Stimulated activated CD8-positive, alpha-beta memory T cell treated with anti-CD3 and anti-CD28 coated beads, Interleukin-4, amount 100 ng/mL, for 24 hours (primary cell): ENCODE results near the gene PHLDA3.
A peak's percentile ranks its signal among the peaks of the same experiment; 100 is the strongest.
"Not testable (repeated sequence)": the region's sequence is repeated elsewhere in the genome, so short reads cannot be mapped to it uniquely, and the experiment has no call there.

Experiments used
- DNase-seq: peaks from one replicate; pipeline ENCODE4 v3.0.0-alpha.2; 2020; ENCODE audit warnings: low read depth

The PHLDA3 gene

DNA sequence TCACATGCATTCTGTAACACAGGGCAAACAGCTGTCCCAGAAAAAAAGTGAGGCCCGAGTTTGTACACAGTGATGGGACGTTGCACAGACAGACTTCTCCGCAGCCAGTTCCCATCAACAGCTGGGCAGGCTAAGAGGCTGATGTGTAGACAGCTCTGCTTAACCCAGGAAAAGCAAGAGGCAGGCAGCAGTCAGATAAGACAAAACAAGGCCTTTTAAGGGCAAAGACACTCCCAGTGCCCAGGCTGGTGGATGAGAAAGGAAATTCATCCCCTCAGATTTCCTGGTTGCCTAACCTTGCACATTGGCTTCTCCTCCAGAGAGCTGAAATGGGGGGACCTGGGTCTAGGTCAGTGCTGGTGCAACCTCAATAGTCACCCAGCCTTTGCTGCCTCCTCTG lies 17.2 kb upstream of the PHLDA3 start:
- DNase-seq = no peak

DNA sequence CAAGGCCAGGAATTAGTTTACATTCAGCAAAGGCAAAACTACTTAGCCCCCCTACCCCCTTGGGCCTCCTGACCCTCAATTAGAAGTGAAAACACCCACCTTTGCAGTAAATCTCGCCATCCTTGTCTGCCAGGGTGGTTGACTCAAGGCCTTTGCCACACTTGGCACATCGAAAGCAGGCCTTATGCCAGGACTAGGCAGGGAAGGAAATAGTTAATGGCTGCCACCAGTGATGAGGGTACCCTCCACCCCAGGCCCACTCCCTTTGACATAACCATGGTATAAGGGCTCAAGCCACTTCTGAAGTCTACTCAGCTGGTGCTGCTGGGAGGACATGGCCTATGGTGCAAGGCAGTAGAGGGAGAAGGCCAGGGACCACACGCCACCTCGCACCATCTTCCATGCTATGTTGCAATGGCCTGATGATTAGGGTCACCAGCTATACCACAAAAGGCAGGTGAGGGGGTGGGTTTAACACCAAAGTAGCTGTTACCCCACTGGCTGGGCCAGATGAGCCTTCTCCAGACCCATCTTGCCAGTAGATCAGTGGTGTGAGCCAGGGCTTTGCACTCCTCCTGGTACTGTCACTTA lies 16.3 kb upstream of the PHLDA3 start:
- DNase-seq = no peak

DNA sequence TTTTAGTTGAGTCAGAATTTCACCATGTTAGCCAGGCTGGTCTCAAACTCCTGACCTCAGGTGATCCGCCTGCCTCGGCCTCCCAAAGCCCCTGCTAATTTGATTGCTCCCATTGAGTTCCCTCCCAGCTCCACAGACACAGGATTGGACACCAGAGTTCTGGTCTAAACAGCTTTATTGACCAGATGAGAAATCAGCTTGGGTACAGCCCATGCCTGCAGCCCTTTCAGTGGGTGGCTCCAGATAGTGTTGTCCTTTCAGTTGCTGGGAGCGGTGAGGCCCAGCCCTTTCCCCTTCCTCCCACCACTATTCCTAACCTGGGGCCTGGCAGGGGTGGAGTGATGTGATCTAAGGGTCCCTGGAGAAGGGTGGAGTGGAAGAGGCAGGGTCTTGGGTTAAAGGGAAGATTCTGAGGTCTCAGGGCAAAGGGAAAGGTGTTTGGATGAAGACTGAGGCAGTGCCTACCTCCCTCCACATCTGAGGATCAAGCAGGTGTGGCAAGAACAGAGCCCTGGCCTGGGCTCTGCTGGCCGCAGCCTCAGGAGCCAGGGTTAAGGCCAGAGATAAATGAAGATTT lies 14.5 kb upstream of the PHLDA3 start:
- DNase-seq = no peak

DNA sequence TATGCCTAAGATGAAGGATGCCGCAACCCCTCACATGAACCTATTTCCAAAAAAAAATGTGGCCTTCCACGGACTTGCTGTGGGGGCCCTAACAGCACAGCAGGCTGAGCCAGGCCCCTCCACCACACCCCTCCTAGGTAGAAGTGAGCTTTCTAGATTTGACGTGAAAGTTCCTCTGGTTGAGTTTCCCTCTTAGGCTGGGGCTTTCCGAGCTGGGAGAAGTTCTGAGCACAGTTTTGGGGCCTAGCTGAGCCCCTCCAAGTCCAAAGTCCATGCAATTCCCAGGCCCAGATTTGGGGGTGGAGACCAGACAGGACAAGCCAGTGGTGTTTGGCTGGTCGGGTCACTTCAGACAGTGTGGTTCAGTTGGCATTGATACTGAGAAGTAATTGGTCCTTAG lies 13.8 kb upstream of the PHLDA3 start:
- DNase-seq = no peak

DNA sequence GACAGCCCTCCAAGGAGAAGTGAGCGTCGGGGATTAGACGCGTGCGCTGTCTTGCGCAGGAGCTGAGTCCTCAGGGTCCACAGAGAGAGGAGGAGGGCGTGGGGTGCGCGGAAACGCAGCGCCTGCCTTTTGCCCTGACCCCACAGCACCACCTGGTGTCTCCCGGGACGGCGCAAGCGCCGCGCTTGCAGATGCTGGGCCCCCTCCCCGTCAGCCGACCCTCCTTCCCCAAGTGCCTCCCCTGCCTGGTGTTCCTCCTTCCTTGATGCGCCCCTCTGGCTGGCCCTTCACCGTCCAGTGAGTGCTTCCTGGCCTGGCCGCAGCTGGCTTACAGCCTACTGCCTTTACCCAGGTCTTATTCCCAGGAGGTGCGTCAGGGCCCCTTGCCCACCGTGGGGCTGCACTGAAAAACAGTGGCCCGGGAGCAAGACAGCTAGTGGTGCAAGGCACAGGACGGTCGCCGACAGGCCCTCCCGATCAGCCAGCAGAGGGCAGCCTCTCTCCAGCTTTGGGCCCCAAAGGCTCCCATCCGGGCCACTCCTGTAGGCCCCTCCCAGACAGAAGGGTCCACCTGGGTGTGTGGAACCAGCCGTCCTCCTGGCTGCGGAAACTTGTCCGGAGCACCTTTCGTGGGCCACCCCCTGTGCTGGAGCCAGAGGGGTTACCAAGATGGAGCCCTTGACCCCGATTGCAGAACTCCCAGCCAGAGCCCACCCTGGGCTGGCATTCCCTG lies 12.9 kb upstream of the PHLDA3 start:
- DNase-seq = peak; percentile 68

DNA sequence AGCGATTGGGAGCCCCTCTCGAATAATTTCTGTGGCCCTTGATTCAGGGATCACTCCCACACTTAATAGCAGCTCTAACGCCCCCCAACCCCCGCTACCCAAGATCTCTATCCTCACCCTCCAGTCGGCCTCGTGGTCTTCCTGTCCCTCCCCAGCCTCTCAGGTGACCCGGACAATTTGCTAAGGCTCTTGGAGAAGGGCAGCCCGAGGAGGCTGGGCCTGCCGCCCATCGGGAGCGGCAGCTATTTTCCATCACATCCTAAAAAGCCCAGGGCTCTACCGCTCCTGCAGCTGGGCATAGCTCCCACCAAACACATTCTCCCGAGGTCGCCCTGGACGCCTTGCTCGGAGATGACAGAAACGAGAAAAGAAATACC lies 12.0 kb upstream of the PHLDA3 start:
- DNase-seq = no peak

DNA sequence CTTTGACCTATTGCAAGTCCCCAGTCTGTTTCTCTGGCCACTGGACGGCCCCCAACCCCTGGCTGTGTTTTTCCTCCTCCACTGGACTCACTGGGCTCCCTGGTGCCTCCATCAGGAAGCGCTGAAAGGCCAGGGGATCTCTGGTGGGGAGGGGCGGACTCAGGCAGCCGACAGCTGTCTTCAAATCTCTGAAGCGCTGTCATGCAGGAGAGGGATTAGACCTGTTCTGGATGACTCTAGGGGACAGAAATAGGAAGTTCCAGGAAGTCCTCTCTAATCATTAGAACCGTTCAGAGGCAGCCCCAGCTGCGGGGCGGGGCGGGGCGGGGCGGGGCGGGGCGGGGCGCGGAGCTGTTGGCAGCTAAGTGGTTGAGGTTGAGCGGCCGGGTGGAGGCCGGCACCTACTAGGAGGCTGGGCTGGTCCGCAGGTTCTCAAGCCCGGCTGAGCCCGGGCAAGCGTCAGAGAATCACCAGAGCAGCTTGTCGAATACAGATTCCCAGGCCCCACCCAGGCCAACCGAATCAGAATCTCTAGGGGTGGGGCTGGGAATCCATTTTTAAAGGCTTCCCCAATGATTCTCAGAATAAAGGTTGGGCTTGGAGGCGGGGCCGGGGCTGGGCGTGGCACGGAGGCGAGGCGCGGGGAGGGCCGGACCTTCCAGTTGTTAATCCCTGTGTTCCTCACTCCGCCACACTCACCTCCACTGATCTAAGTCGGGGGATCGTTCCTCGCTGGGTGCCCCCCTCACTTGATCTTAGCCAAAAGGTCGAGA lies 11.4 kb upstream of the PHLDA3 start:
- peak; percentile 33 for DNase-seq

DNA sequence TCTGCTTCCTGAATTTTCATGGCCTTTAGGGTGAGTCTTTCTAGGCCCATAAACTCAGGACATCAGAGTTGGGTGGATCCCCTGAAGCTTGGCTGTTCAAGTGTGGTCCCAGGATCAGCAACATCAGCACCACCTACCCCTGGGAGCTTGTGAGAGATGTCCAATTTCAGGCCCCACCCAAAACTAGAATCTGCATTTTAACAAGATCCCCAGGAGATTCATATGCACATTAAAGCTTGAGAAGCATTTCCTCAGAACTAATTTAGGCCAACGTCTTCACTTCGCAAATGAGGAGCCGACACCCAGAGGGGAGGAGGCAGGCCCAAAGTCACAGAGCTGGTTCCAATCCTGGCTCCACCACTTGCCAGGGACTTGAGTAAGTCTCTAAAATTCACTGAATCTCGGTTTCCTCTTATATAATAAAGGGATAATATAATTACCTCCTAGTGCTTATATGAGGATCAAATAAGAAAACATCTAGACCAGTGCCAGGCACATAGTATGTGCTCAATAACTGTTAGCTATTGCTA lies 10.3 kb upstream of the PHLDA3 start:
- no peak for DNase-seq

DNA sequence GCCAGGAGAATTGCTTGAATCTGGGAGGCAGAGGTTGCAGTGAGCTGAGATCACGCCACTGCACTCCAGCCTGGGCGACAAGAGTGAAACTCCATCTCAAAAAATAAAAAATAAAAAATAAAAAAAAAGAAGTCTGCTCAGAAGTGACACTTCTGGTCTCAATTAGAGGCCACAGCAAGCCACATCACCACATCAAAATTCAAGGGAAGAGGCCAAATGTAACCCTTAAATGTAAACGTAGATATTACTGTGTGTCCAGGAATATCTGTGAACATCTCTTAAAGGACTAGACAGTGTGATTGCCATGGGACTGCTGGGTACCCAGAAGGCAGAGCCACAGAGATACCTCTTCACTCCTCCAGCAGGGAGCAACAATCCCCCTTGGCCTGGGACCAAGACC lies 9.7 kb upstream of the PHLDA3 start:
- DNase-seq = not testable (repeated sequence)

DNA sequence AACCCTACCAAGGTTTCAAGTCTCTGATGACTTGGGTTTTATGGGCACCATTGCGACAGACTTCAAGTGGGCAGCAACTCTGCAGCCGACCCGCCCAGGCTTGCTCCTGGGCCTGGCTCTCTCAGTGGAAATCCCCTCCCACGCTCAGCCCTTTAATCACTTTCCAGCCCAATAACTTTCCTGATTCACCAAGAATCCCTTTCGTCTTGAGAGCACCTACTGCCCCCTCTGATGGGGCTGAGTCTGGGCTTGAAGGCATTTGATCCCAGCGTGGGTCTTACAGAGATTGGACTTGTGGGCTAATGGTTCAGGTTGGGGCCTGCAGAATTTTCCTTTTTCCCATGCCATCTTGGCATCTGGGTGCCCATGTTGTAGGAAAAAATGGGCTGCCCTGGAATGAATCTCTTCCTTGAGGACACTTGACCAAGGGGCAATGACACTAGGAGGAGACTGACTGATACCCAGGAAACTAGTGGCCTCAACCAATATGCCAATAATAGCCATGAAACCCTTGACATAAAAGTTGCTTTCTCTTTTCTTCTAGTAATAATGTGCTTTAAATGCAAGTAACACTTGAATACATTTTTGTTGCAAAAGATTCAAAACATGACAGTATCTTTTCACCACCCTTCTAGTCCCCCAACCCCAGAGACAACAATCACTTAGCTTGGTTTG lies 7.8 kb upstream of the PHLDA3 start:
- DNase-seq = no peak

DNA sequence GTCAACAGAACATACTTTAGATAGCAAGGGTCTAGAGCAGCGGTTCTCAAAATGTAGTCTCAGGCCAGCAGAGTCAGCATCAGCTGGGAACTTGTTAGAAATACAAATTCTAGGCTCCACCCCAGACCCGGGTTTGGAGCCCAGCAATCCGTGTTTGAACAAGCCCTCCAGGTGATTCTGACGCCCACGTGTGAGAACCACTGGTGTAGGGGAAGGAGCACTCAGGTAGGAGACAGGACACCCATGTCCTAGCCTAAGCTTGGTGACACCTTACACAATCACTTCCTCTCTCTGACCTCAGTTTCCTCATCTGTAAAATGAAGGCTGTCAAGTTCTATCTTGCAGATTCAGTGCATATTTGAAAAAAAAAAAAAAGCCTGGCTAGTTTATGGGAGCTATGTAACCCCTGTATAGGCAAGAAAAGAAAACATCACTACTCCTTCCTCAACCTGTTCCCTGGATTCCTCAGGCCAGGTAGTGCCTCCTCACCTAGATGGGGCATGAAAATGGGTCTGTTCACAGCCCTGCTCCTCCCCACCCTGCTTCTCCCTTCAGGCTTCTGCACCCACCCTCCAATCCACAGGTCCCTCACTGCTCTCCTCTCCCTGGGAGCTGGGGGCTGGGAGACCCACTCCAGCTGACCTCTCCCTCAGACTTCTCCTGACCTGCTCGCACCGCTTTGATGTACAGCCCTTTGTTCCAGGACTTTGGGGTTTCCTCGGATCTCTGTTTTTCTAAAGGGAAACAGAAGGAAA lies 7.1 kb upstream of the PHLDA3 start:
- DNase-seq = no peak

DNA sequence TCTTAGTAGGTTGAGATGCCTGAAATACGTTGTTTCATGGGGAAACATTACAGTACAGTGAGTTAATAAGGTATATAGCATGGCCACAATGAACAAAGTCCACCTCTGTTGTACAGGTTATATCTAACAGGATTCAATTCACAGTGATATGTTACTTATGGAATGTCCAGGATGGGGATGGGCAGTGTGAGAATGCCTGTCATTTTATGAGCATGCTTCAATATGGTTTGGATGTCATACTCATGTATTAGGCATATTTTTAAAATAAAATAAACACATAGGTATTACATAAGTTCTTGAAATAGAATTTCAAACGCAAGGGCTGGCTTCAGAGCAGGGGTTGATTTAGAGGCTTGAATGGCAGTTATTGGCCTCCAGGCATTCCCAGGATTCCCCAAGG lies 6.1 kb upstream of the PHLDA3 start:
- DNase-seq = no peak

DNA sequence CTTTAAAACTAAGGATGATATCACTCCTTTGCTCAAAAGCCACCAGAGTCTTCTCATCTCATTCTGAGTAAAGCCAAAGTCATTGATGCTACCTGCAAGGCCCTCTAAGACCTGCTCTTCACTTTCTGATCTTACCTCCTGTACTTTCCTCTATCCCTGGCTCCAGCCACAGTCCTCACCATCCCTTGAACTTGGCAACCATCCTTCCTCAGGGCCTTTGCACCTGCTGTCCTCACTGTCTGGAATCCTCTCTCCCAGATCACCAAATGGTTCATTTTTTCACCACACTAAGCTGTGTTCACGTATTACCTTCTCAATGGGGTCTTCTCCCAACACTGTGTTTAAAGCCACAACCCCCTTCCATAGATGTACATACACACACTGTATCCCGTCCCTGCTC lies 4.3 kb upstream of the PHLDA3 start:
- DNase-seq = no peak

DNA sequence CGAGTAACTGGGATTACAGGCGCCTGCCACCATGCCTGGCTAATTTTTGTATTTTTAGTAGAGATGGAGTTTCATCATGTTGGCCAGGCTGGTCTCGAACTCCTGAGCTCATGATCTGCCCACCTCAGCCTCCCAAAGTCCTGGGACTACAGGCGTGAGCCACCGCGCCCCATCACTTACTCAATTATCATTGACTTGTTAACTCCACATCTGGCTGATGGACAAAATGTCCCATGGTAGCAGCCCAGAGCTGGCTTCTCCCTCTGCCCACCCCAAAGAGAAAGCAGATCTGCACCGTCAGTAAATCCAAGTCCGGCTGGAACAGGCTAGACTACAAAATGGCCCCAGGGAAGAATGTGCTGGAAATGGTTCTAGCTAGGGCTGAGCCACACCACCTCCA lies 3.3 kb upstream of the PHLDA3 start:
- DNase-seq = not testable (repeated sequence)

DNA sequence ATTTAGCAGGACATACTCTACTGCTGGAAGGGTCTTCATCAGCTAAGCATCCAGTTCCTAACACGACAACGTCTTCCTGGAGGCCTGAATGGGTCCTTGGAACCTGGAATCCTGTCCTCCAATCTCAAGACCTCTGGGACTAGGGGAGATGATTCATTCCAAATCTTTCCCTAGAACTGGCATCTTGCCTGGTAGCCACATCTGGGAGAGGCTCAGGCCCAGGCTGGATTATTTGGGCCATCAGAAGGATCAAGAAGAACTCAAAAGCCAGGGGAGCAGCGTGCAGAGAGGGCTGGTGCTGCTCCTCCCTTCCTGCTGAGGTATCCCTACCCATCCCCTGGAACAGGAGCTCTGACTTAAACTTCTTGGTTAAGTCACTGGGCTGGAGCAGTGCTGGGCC lies 2.8 kb upstream of the PHLDA3 start:
- no peak for DNase-seq

DNA sequence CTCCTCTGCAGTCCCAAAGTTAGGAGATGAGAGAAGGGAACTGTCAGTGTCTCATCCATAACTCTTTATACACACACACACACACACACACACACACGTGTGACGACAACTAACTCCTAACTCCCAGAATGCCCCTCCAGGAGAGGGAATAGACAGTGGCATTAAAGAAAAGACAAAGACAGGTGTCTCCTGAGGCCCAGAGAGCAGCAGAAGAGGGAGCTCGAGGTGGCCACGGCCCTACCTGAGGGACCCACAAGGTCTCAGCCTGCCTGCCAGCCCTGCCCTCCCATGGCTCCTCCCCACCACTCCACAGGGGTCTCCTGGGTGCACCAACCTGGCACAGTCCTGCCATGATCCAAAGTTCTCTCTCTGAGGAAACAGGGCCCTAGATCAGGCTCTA lies 1.6 kb upstream of the PHLDA3 start:
- DNase-seq = no peak

DNA sequence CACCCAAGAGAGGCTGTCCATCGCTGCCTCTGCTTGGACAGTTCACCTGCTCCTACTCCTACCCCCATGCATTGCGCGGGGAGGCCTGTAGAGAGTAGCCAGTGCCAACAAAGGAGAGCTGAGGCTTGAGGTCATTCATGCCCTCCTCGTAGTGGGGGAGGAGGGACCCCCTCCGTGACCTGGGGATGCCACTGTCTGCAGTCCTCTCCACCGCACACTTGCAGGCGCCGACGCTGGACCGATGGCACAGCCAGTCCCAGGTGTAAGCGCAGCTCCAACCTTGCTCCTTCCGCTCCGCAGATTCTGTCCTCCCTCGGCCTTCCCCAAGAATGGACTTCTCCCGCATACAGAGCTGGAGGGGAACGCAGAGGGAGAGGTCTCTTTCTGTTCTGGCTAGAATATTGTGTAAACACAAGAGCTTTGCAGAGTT lies 672 bp upstream of the PHLDA3 start:
- DNase-seq = no peak

DNA sequence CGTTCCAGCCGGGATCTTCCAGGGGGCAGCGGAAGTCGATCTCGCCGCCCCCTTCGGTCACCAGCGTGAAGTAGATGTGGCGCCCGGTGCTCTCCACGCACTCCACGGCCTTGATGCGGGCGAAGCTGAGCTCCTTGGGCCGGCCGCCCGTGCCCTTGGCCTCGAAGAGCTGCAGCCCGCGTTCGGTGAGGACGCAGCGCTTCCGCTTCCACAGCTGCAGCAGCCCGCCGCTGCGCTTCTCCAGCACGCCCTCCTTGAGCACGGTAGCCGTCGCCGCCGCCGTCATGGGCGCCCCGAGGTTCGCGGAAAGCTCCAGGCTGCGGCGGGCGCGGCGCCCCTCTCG lies 516 bp downstream of the PHLDA3 start:
- DNase-seq = no peak

DNA sequence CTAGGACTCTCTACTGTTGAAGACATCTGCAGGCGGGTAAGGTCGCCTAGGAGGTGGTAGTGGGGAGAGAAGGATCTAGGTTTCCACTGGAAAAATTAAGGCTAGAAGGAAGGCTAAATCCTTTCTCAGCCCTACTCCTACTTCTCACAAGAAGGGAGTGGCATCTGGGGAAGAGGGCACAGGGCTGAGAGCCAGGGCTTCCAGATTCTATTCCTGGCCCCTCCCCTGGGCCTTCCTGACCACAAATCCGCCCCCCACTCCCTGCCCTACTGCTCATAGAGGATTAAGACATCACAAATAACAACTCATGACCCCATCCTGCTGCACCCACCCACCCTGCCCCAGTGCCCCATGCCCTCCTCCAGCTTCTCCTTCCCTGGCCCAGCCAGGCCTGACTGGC lies 2.5 kb downstream of the PHLDA3 start:
- DNase-seq = no peak

DNA sequence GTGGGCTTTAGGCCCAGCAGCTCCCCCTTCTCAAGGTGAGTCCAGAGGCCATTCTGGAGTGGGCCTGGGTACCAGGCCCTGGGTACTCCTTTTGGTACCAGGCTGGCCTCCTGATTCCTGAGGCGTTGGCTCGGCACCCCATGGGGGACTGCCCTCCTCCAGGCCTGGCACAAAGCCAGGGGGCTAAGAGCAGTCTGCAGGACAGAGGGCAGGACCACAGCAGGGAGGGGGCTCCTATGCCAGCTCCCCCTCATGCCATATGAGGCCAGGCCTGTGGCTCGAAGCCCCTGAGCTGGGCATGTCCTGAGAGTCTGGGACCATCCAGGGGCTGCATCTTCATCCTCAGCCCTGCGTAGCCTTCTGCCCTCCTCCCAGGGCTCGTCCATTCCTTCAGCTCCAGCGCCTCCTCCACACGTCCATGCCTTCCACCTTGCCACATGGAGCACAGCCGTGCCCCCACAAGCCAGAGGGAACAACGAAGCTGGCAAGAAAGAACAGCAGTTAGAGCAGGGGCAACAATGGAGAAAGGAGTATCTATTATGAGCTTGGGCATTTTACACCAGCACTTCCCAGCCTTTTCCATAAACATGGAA lies 3.2 kb downstream of the PHLDA3 start:
- no peak for DNase-seq

DNA sequence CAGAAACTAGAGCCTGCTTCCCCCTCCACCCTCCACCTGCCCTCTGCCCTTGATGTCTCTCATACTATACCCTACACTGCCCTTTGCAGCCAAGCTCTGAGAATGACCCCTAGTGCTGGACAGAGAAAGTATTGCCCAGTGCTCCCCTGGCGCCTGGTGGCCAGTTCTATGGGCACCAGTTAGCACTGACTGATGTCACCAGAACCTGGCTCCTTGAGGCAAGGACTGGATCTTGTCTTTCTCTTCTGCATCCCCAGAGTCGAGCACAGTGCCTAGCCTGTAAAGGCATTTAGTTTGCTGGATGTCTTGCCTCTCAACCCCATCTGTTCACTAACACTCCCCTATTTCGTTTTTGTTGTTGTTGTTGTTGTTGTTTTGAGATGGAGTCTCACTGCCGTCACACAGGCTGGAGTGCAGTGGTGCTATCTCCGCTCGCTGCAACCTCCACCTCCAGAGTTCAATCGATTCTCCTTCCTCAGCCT lies 5.9 kb downstream of the PHLDA3 start:
- DNase-seq = no peak
